GM12874 (cell line): ENCODE data around the gene COL27A1.

Experiments
- CTCF ChIP-seq: IDR thresholded peaks from 2 replicates; pipeline ENCODE4 v1.5.1; 2011; ENCODE audit warnings: low read depth, mild to moderate bottlenecking, control low read depth, low read length, moderate library complexity; ENCODE audit not compliant: insufficient read depth

The COL27A1 gene

GRCh38 chr9:114119242-114120191 is 35.8 kb upstream of the COL27A1 start:
- no peak for TF ChIP-seq CTCF

- no peak for TF ChIP-seq CTCF
These were observed 34.9 kb upstream of the COL27A1 start for GRCh38 chr9:114120192-114121014.

GRCh38 chr9:114121227-114122135 is 33.9 kb upstream of the COL27A1 start:
- TF ChIP-seq CTCF: no peak

GRCh38 chr9:114122136-114123027 is 33.0 kb upstream of the COL27A1 start:
- no peak for TF ChIP-seq CTCF

GRCh38 chr9:114123031-114123977 is 32.0 kb upstream of the COL27A1 start:
- TF ChIP-seq CTCF: no peak

- TF ChIP-seq CTCF: no peak
These were observed 31.2 kb upstream of the COL27A1 start for GRCh38 chr9:114124138-114124537.
